GM13976 (cell line): ENCODE measurements around the gene CIAO2B.
"Not testable (repeated sequence)": the region's sequence is repeated elsewhere in the genome, so short reads cannot be mapped to it uniquely, and the experiment has no call there.

Experiments used
- DNase-seq: peaks from one replicate; pipeline ENCODE4 v3.0.0; 2012; ENCODE audit warnings: low spot score
- CTCF ChIP-seq: IDR thresholded peaks from 2 replicates; pipeline ENCODE4 v1.5.1; 2012; ENCODE audit warnings: borderline replicate concordance, mild to moderate bottlenecking; ENCODE audit not compliant: insufficient read depth; ENCODE audit errors: extremely low read depth, missing control alignments, control extremely low read depth
- in situ Hi-C: fragments of 300-500 bp; cut with MboI; formaldehyde crosslinking; loops from one replicate; pipeline ENCODE4 v1.12.0; 2022; ENCODE audit warnings: low sequenced_read_pairs, mixed read lengths, inconsistent platforms; ENCODE audit not compliant: unreplicated experiment

CIAO2B gene

DNA sequence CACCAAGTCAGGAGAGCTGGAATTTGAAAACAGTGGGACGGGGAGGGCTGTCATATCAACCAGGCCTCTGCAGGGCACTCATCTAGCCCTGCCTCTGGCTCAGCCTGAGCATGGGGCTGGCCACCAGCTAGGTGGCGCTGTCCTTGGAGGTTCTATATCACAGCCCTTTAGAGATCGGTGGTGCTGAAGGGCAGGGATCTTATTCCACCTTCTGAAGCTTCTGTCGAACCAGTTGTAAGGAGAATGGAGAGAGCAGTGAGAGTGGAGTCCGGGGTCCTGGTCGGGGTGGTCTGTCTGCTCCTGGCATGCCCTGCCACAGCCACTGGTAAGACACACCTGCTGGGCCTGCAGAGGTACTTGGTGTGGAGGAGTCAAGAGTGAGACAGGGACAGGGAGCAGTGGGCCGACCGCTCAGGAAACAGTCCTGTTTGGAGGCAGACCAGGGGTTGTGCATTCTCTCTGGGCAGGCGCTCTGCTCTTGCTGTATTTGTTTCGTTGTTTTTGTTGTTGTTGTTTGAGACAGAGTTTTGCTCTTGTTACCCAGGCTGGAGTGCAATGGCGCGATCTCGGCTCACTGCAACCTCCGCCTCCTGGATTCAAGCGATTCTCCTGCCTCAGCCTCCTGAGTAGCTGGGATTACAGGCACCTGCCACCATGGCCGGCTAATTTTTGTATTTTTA, 27.0 kb upstream of the CIAO2B start, which contains the start of gene CES3:
Gene CES3, plus strand, starts transcription at position 202 of the 680 bp plus-strand sequence. Its CDS starts 42 bp downstream, at position 244.
- TF ChIP-seq CTCF, result peak; percentile 74
- DNase-seq, result peak; percentile 77
- in situ Hi-C loops, result loop anchor here (25.0 kb wide), 2 partner anchors 201 to 451 kb away; partner anchors contain the start of genes B3GNT9, FBXL8, HSF4 and NOL3

GRCh38 chr16:66960270-66960669, 26.1 kb upstream of the CIAO2B start:
- DNase-seq, result no peak
- no peak for TF ChIP-seq CTCF
- in situ Hi-C loops, result loop anchor here (25.0 kb wide), 2 partner anchors 202 to 452 kb away; partner anchors contain the start of genes B3GNT9, FBXL8, HSF4 and NOL3

- in situ Hi-C loops, result loop anchor here (25.0 kb wide), 2 partner anchors 203 to 453 kb away; partner anchors contain the start of genes B3GNT9, FBXL8, HSF4 and NOL3
- no peak for TF ChIP-seq CTCF
- DNase-seq, result no peak
Observed at GRCh38 chr16:66959704-66960161, 25.5 kb upstream of the CIAO2B start.

DNA sequence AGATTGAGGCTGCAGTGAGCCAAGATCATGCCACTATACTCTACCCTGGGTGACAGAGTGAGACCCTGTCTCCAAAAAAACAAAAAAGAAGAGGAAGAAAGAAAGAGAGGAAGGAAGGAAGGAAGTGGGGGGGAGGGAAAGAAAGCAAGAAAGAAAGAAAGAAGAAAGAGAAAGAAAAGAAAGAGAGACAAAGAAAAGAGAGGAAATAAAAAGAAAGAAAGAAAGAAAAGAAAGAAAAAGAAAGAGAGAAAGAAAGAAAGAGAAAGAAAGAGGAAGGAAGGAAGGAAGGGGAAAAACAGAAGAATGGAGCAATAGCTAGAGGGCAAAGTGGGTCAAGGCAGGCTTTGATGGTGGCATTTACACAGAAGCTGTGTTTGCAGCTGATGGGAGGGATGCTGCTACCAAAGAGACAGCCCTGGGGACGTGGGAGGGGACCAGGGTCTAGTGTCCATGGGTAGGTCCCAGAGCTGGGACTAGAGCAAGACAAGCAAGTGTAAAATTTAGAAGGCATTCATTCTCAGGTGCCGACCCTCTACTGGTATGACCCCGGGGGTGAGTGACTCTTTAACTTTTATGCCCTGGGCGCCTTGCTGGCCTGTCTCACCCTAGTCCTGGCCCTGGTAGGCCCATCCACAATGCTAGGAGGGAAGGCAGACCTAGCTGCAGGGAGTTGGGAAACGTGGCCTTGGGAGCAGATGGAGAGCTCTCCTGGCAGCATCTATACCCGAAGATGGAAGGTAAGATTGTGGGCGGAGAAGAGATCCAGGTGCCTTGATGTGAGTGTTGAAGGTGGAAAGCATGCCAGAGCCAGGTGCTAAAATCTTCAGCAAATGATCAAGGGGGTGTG, 24.9 kb upstream of the CIAO2B start:
- in situ Hi-C loops, result loop anchor here (25.0 kb wide), 2 partner anchors 203 to 453 kb away; partner anchors contain the start of genes B3GNT9, FBXL8, HSF4 and NOL3
- no peak for TF ChIP-seq CTCF
- no peak for DNase-seq

DNA sequence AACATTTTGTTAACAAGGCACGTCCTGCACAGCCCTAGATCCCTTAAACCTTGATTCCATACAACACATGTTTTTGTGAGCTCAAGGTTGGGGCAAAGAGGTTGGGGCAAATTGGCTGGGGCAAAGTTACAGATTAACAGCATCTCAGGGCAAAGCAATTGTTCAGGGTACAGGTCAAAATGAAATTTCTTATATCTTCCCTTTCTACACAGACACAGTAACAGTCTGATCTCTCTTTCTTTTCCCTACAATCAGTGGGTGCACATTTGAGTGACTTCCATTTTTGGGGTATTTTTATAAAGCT, 21.9 kb upstream of the CIAO2B start:
- in situ Hi-C loops, result loop anchor here (25.0 kb wide), 2 partner anchors 206 to 456 kb away; partner anchors contain the start of genes B3GNT9, FBXL8, HSF4 and NOL3
- not testable (repeated sequence) for DNase-seq

DNA sequence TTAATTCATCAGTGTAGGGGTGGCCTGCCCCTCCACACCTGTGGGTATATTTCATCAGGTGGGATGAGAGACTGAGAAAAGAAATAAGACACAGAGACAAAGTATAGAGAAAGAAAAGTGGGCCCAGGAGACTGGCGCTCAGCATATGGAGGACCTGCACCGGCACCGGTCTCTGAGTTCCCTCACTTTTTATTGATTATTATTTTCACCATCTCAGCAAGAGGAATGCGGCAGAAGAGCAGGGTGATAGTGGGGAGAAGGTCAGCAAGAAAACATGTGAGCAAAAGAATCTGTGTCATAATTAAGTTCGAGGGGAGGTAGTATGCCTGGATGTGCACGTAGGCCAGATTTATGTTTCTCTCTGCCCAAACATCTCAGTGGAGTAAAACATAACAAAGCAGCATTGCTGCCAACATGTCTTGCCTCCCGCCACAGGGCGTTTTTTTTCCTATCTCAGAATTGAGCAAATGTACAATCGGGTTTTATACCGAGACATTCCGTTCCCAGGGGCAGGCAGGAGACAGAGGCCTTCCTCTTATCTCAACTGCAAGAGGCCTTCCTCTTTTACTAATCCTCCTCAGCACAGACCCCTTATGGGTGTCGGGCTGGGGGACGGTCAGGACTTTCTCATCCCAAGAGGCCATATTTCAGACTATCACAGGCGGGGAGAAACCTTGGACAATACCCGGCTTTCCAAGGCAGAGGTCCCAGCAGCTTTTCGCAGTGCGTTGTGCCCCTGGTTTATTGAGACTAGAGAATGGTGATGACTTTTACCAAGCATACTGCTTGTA, 21.4 kb upstream of the CIAO2B start:
- in situ Hi-C loops, result loop anchor here (25.0 kb wide), 2 partner anchors 207 to 457 kb away; partner anchors contain the start of genes B3GNT9, FBXL8, HSF4 and NOL3

GRCh38 chr16:66954097-66954659, 20.0 kb upstream of the CIAO2B start:
- TF ChIP-seq CTCF, result peak; percentile 87
- in situ Hi-C loops, result loop anchor here (25.0 kb wide), 2 partner anchors 208 to 458 kb away; partner anchors contain the start of genes B3GNT9, FBXL8, HSF4 and NOL3
- DNase-seq, result peak; percentile 76

More for the DNA sequence above, 21.4 kb upstream of the CIAO2B start:
- not testable (repeated sequence) for DNase-seq
